HuH-7 (cell line): Measurements from ENCODE around the gene PTPN5.

ENCODE experiments used
- DNase-seq: peaks from one replicate; pipeline ENCODE4 v3.0.0; 2011; ENCODE audit warnings: low spot score

The PTPN5 gene

GRCh38 chr11:18739685-18740084 is 51.9 kb downstream of the PTPN5 start:
- DNase-seq: no peak

GRCh38 chr11:18737642-18738041 is 54.0 kb downstream of the PTPN5 start:
- DNase-seq: no peak

- no peak for DNase-seq
Measured at GRCh38 chr11:18736590-18737148, 54.9 kb downstream of the PTPN5 start.

- no peak for DNase-seq
Measured at GRCh38 chr11:18733202-18733601, 58.4 kb downstream of the PTPN5 start.

GRCh38 chr11:18731949-18732821 is 59.4 kb downstream of the PTPN5 start:
- peak; percentile 82 for DNase-seq

GRCh38 chr11:18731441-18731840 is 60.2 kb downstream of the PTPN5 start:
- no peak for DNase-seq

GRCh38 chr11:18730020-18730419 is 61.6 kb downstream of the PTPN5 start:
- DNase-seq: no peak

- no peak for DNase-seq
Measured at GRCh38 chr11:18729426-18729825, 62.2 kb downstream of the PTPN5 start.

- no peak for DNase-seq
Measured at GRCh38 chr11:18728658-18729057, 62.9 kb downstream of the PTPN5 start.

- peak; percentile 75 for DNase-seq
Measured at GRCh38 chr11:18727479-18728236, 63.9 kb downstream of the PTPN5 start.

- DNase-seq: no peak
Measured at GRCh38 chr11:18726040-18726439, 65.6 kb downstream of the PTPN5 start, which contains the start of gene IGSF22. IGSF22 (minus strand) TSS chr11:18726188; CDS start chr11:18724236, 1,952 bp downstream.

- DNase-seq: no peak
Measured at GRCh38 chr11:18723991-18724390, 67.6 kb downstream of the PTPN5 start.

- DNase-seq: no peak
Measured at GRCh38 chr11:18722293-18722637, 69.3 kb downstream of the PTPN5 start.

- peak; percentile 71 for DNase-seq
Measured at GRCh38 chr11:18721561-18722292, 69.9 kb downstream of the PTPN5 start.

- DNase-seq: peak; percentile 64
Measured at GRCh38 chr11:18720808-18721560, 70.6 kb downstream of the PTPN5 start.

- no peak for DNase-seq
Measured at GRCh38 chr11:18720091-18720807, 71.3 kb downstream of the PTPN5 start.

GRCh38 chr11:18715476-18715875 is 76.1 kb downstream of the PTPN5 start:
- DNase-seq: no peak

- no peak for DNase-seq
Measured at GRCh38 chr11:18714443-18714780, 77.2 kb downstream of the PTPN5 start.

GRCh38 chr11:18713646-18714442 is 77.8 kb downstream of the PTPN5 start:
- no peak for DNase-seq

GRCh38 chr11:18710545-18710944 is 81.1 kb downstream of the PTPN5 start:
- DNase-seq: no peak
